SK-N-SH (cell line): Measurements from ENCODE around the gene AKR1D1. TPM values are rescaled to one million over a fixed set of nuclear protein-coding genes. Genes with fewer than 3 reads are reported as not detected.

Source experiments
- CTCF ChIA-PET: fragments of 300-600, 350-600 bp; formaldehyde crosslinking; extraction: SDS; loops from one replicate; lab custom pipeline; 2021; lab: Yijun Ruan, JAX
- POLR2A ChIA-PET: fragments of 350-600 bp; sonication (Branson Sonifier 250); formaldehyde crosslinking; extraction: SDS; loops from one replicate; lab custom pipeline; 2020; ENCODE audit warnings: antibody characterized with exemption, inconsistent platforms; lab: Yijun Ruan, JAX
- DNase-seq: peaks from one replicate; pipeline ENCODE4 v3.0.0; 2012
- H2AFZ ChIP-seq: fragments of 200-600 bp; sonication (generic); 2 replicates; pipeline ENCODE4 v1.8.1; 2016; ENCODE audit warnings: antibody characterized with exemption, mild to moderate bottlenecking, low read depth
- H3F3A ChIP-seq: fragments of 200-600 bp; sonication (generic); replicated peaks from 2 replicates; pipeline ENCODE3; 2016; ENCODE audit warnings: antibody characterized with exemption, mild to moderate bottlenecking; ENCODE audit not compliant: insufficient read depth
- H3K27ac ChIP-seq, 2 experiments: fragments of 200-500 bp in 1 of 2; fragments of 200-600 bp in 1 of 2; sonication (Bioruptor generic) in 1 of 2; sonication (generic), shearing (Covaris generic) in 1 of 2; 2 replicates each; pipeline versions ENCODE4 v1.5.1 to v1.6.1; 2014 to 2016; ENCODE audit warnings: low read depth in 2 of 2, inconsistent platforms in 1 of 2, low read length in 1 of 2, mild to moderate bottlenecking in 1 of 2, mixed read lengths in 1 of 2
- H3K27me3 ChIP-seq: fragments of 200-600 bp; sonication (generic), shearing (Covaris generic); 2 replicates; pipeline ENCODE4 v1.6.1; 2016; ENCODE audit warnings: mixed run types; ENCODE audit not compliant: insufficient read depth
- H3K36me3 ChIP-seq, 2 experiments: fragments of 200-500 bp in 1 of 2; fragments of 200-600 bp in 1 of 2; sonication (Bioruptor generic) in 1 of 2; sonication (generic) in 1 of 2; replicated peaks in 1 of 2; 2 replicates each; pipeline versions ENCODE3 to v1.5.1; 2014 to 2016; ENCODE audit warnings: low read length in 1 of 2, mild to moderate bottlenecking in 1 of 2; ENCODE audit not compliant: insufficient read depth in 2 of 2, control insufficient read depth in 1 of 2
- H3K4me1 ChIP-seq, 2 experiments: fragments of 200-500 bp in 1 of 2; fragments of 200-600 bp in 1 of 2; sonication (Bioruptor generic) in 1 of 2; sonication (generic), shearing (Covaris generic) in 1 of 2; 2 replicates each; pipeline versions ENCODE4 v1.5.1 to v1.6.1; 2014 to 2016; ENCODE audit warnings: low read depth in 1 of 2, low read length in 1 of 2, mixed run types in 1 of 2; ENCODE audit not compliant: insufficient read depth in 2 of 2, control insufficient read depth in 1 of 2
- H3K4me2 ChIP-seq: fragments of 200-600 bp; sonication (generic), shearing (Covaris generic); 2 replicates; pipeline ENCODE4 v1.6.1; 2017; ENCODE audit warnings: mixed run types
- H3K4me3 ChIP-seq, 2 experiments: fragments of 200-500 bp in 1 of 2; fragments of 200-600 bp in 1 of 2; sonication (Bioruptor generic) in 1 of 2; sonication (generic), shearing (Covaris generic) in 1 of 2; 2 replicates each; pipeline versions ENCODE4 v1.5.1 to v1.8.1; 2014 to 2016; ENCODE audit warnings: low read depth in 2 of 2, inconsistent platforms in 1 of 2, low read length in 1 of 2, mild to moderate bottlenecking in 1 of 2, mixed read lengths in 1 of 2, moderate library complexity in 1 of 2
- H3K79me2 ChIP-seq: fragments of 200-600 bp; sonication (generic); 2 replicates; pipeline ENCODE4 v1.8.1; 2017; ENCODE audit warnings: mild to moderate bottlenecking; ENCODE audit not compliant: insufficient read depth
- H3K9ac ChIP-seq: fragments of 200-600 bp; sonication (generic); 2 replicates; pipeline ENCODE4 v1.6.1; 2017; ENCODE audit warnings: mixed run types
- H3K9me2 ChIP-seq: fragments of 200-600 bp; sonication (generic); 2 replicates; pipeline ENCODE4 v1.6.1; 2017; ENCODE audit warnings: mixed run types
- H3K9me3 ChIP-seq: fragments of 200-600 bp; sonication (generic); 2 replicates; pipeline ENCODE4 v1.6.1; 2017; ENCODE audit warnings: mixed run types, mild to moderate bottlenecking, moderate library complexity
- H4K20me1 ChIP-seq: fragments of 200-600 bp; sonication (generic); 2 replicates; pipeline ENCODE4 v1.6.1; 2017; ENCODE audit warnings: mild to moderate bottlenecking, mixed run types; ENCODE audit not compliant: insufficient read depth
- FOSL2 ChIP-seq: IDR thresholded peaks from 2 replicates; pipeline ENCODE4 v1.4.0; 2012; ENCODE audit warnings: low read depth, mild to moderate bottlenecking, moderate library complexity, borderline replicate concordance
- GATA2 ChIP-seq: sonication (generic); formaldehyde crosslinking; IDR thresholded peaks from 2 replicates; pipeline ENCODE4 v1.5.0; 2020; ENCODE audit warnings: mild to moderate bottlenecking, missing genetic modification reagents
- IRF3 ChIP-seq: fragments of 150-350 bp; IDR thresholded peaks from 2 replicates; pipeline ENCODE4 v1.6.1; 2016; ENCODE audit warnings: mild to moderate bottlenecking, low read depth, low read length
- JUND ChIP-seq: IDR thresholded peaks from 2 replicates; pipeline ENCODE4 v1.4.0; 2012
- MEF2A ChIP-seq: IDR thresholded peaks from 2 replicates; pipeline ENCODE4 v1.4.0; 2012; ENCODE audit warnings: low read depth, borderline replicate concordance
- NFIC ChIP-seq: IDR thresholded peaks from 2 replicates; pipeline ENCODE4 v1.4.0; 2012; ENCODE audit warnings: borderline replicate concordance
- NRF1 ChIP-seq: IDR thresholded peaks from 2 replicates; pipeline ENCODE4 v1.6.1; 2012; ENCODE audit warnings: low read depth, mild to moderate bottlenecking, low read length
- POLR2AphosphoS5 ChIP-seq: IDR thresholded peaks from 2 replicates; pipeline ENCODE4 v1.6.1; 2012; ENCODE audit warnings: low read depth, low read length
- RAD21 ChIP-seq: IDR thresholded peaks from 2 replicates; pipeline ENCODE4 v1.6.1; 2012; ENCODE audit warnings: mild to moderate bottlenecking, low read length
- REST ChIP-seq: IDR thresholded peaks from 2 replicates; pipeline ENCODE4 v1.6.1; 2012; ENCODE audit warnings: mild to moderate bottlenecking, low read depth, low read length, moderate library complexity
- RFX5 ChIP-seq: IDR thresholded peaks from 2 replicates; pipeline ENCODE4 v1.6.1; 2012; ENCODE audit warnings: mild to moderate bottlenecking, improper control_type of control experiment, low read length
- RXRA ChIP-seq: IDR thresholded peaks from 2 replicates; pipeline ENCODE4 v1.4.0; 2012; ENCODE audit warnings: low read depth, mild to moderate bottlenecking, borderline replicate concordance
- SIN3A ChIP-seq: IDR thresholded peaks from 2 replicates; pipeline ENCODE4 v1.6.1; 2012; ENCODE audit warnings: low read depth, mild to moderate bottlenecking, low read length, moderate library complexity, borderline replicate concordance
- SMC3 ChIP-seq: IDR thresholded peaks from 2 replicates; pipeline ENCODE4 v1.6.1; 2012; ENCODE audit warnings: low read depth, low read length, improper control_type of control experiment
- TAF1 ChIP-seq: IDR thresholded peaks from 2 replicates; pipeline ENCODE4 v1.6.1; 2012; ENCODE audit warnings: low read depth, mild to moderate bottlenecking, low read length, moderate library complexity, borderline replicate concordance
- TEAD4 ChIP-seq: IDR thresholded peaks from 2 replicates; pipeline ENCODE4 v1.4.0; 2012; ENCODE audit warnings: mild to moderate bottlenecking, borderline replicate concordance; ENCODE audit not compliant: insufficient read depth
- USF1 ChIP-seq: IDR thresholded peaks from 2 replicates; pipeline ENCODE4 v1.4.0; 2012; ENCODE audit warnings: low read depth, borderline replicate concordance
- USF2 ChIP-seq: fragments of 150-350 bp; IDR thresholded peaks from 2 replicates; pipeline ENCODE4 v1.6.1; 2017; ENCODE audit warnings: antibody characterized with exemption, low read length, low read depth, borderline replicate concordance
- YY1 ChIP-seq: IDR thresholded peaks from 2 replicates; pipeline ENCODE4 v1.4.0; 2012; ENCODE audit warnings: low read depth, mild to moderate bottlenecking
- ZBTB33 ChIP-seq: IDR thresholded peaks from 2 replicates; pipeline ENCODE4 v1.4.0; 2012; ENCODE audit warnings: low read depth, borderline replicate concordance
- WGBS: methylation state at CpG from one replicate; pipeline ENCODE4 v1.1.6; 2017; ENCODE audit warnings: low lambda C conversion rate; 5-methylcytosine and 5-hydroxymethylcytosine counted together
- polyA plus RNA-seq, 3 experiments: library from polyadenylated mRNA; depleted of rRNA; stranded (reverse); fragments of >200 nt; gene quantifications; 2 replicates each; pipeline ENCODE4 v1.2.3, GENCODE V29; 2012

The AKR1D1 gene
- polyA plus RNA-seq, 1 of the 3 experiments (the other 2 are of a cell fraction) = not detected

- Histone ChIP-seq H3K9ac (no peak overlapping the region), H3F3A (no peaks in the 10 kb centered on the region), H3K79me2 (no peaks in the 10 kb centered on the region), H3K9me2 (no peaks in the 10 kb centered on the region), H3K9me3 (peaks cover 4% of the 10 kb centered on the region; the same call in 1 of the 2 replicates), H3K36me3 (no peaks in the 10 kb centered on the region), H4K20me1 (no peaks in the 10 kb centered on the region), H2AFZ (no peak overlapping the region), H3K27me3 (no peaks in the 10 kb centered on the region), H3K4me2 (no peak overlapping the region), H3K4me1 (peaks cover 0 to 7% of the 10 kb centered on the region in 2 experiments; a peak in 1 of 4 replicates), H3K27ac (no peak overlapping the region), H3K4me3 (no peak overlapping the region)
- ChIA-PET CTCF (interaction anchor here (1.4 kb wide), 1 partner anchor 459 kb away, joined by 5 read pairs; no protein-coding TSS in a partner anchor), POLR2A (no interaction called here)
- DNase-seq = no peak
- WGBS = 30% methylated on average over 3 of the region's 3 CpGs
- TF ChIP-seq FOSL2 (no peak), IRF3 (no peak), TEAD4 (no peak), REST (no peak), ZBTB33 (no peak), NFIC (no peak), MEF2A (no peak), YY1 (no peak), NRF1 (no peak), RFX5 (no peak), SMC3 (no peak), TAF1 (no peak), SIN3A (no peak), USF2 (no peak), USF1 (no peak), JUND (no peak), RAD21 (no peak), RXRA (no peak), POLR2AphosphoS5 (no peak), GATA2 (no peak)
Measured at GRCh38 chr7:138115047-138115446, 38.8 kb downstream of the AKR1D1 start.
